ENCODE results near the gene CHDH.

- TF ChIP-seq CTCF (IDR thresholded peaks at IDR 0.05), result no peak
- no peak for TF ChIP-seq POLR2A (IDR thresholded peaks at IDR 0.05)
These were observed 39.0 kb downstream of the CHDH start for GRCh38 chr3:53807117-53807810.

Data from uterus (tissue), 2 donors.